H1 (cell line): ENCODE results near the gene RASEF. TPM values are rescaled to one million over a fixed set of nuclear protein-coding genes. Genes with fewer than 3 reads are reported as not detected.

Source experiments
- CTCF ChIA-PET: fragments of 300-600 bp; sonication (Branson Sonifier 250); formaldehyde crosslinking; loops from one replicate; lab custom pipeline; 2021; ENCODE audit not compliant: partially characterized antibody; lab: Charles Lee
- POLR2A ChIA-PET: fragments of 300-600 bp; sonication (Branson Sonifier 250); formaldehyde crosslinking; loops from one replicate; lab custom pipeline; 2021; ENCODE audit warnings: inconsistent platforms; ENCODE audit not compliant: partially characterized antibody; lab: Charles Lee
- DNase-seq, 2 experiments: peaks; one replicate each; pipeline versions ENCODE4 v3.0.0 to v3.0.0-alpha.2; 2010 to 2022; ENCODE audit warnings: low spot score in 2 of 2, low read depth in 1 of 2, mixed read lengths in 1 of 2
- FAIRE-seq: peaks from 2 replicates; lab custom pipeline; 2011; peaks lifted over from hg19 to GRCh38; lab: Jason Lieb, UNC
- H2AFZ ChIP-seq: 2 replicates; pipeline ENCODE4 v1.8.1; 2012; ENCODE audit warnings: low read length, inconsistent platforms
- H2AK5ac ChIP-seq: 2 replicates; pipeline ENCODE4 v1.6.1; 2013; ENCODE audit warnings: low read depth, low read length
- H2BK120ac ChIP-seq: replicated peaks from 2 replicates; pipeline ENCODE3; 2013; ENCODE audit warnings: low read depth, low read length, inconsistent platforms
- H2BK12ac ChIP-seq: 2 replicates; pipeline ENCODE4 v1.6.1; 2013; ENCODE audit warnings: low read depth, low read length
- H2BK15ac ChIP-seq: 2 replicates; pipeline ENCODE4 v1.6.1; 2013; ENCODE audit warnings: low read length
- H2BK20ac ChIP-seq: 2 replicates; pipeline ENCODE4 v1.6.1; 2013; ENCODE audit warnings: low read length
- H2BK5ac ChIP-seq: 2 replicates; pipeline ENCODE4 v1.6.1; 2013; ENCODE audit warnings: low read depth, low read length
- H3K14ac ChIP-seq: 2 replicates; pipeline ENCODE4 v1.6.1; 2013; ENCODE audit warnings: inconsistent platforms; ENCODE audit not compliant: insufficient read length
- H3K18ac ChIP-seq: 2 replicates; pipeline ENCODE4 v1.6.1; 2013; ENCODE audit warnings: low read length; ENCODE audit errors: extremely low read depth
- H3K23ac ChIP-seq: 2 replicates; pipeline ENCODE4 v1.6.1; 2013; ENCODE audit warnings: inconsistent platforms; ENCODE audit not compliant: insufficient read length
- H3K23me2 ChIP-seq: 2 replicates; pipeline ENCODE4 v1.6.1; 2013; ENCODE audit warnings: low read depth, low read length
- H3K27ac ChIP-seq: 2 replicates; pipeline ENCODE4 v1.6.1; 2011; ENCODE audit warnings: low read depth, low read length, inconsistent platforms
- H3K27me3 ChIP-seq, 4 experiments: replicated peaks in 1 of 4; 1 replicate in 1 of 4; 2 replicates in 3 of 4; pipeline versions ENCODE4 v1.6.1 to v1.8.1; 2011 to 2013; ENCODE audit warnings: low read length in 3 of 4, mild to moderate bottlenecking in 3 of 4, inconsistent platforms in 2 of 4, mixed read lengths in 2 of 4, moderate library complexity in 1 of 4; ENCODE audit not compliant: control insufficient read depth in 3 of 4, insufficient read depth in 3 of 4; ENCODE audit errors: extremely low read depth in 1 of 4
- H3K36me3 ChIP-seq, 4 experiments: 2 replicates each; pipeline versions ENCODE4 v1.6.1 to v1.8.1; 2011 to 2013; ENCODE audit warnings: mild to moderate bottlenecking in 4 of 4, low read length in 3 of 4, moderate library complexity in 2 of 4, control low read depth in 1 of 4, inconsistent platforms in 1 of 4; ENCODE audit not compliant: insufficient read depth in 4 of 4, control insufficient read depth in 2 of 4
- H3K4ac ChIP-seq: replicated peaks from 2 replicates; pipeline ENCODE3; 2013; ENCODE audit warnings: low read length, low read depth, mixed read lengths, inconsistent platforms; ENCODE audit not compliant: insufficient read length
- H3K4me1 ChIP-seq, 4 experiments: replicated peaks in 1 of 4; 1 replicate in 1 of 4; 2 replicates in 3 of 4; pipeline versions ENCODE4 v1.6.1 to v1.8.1; 2011 to 2013; ENCODE audit warnings: low read length in 3 of 4, inconsistent platforms in 2 of 4, mixed read lengths in 1 of 4; ENCODE audit not compliant: insufficient read depth in 4 of 4, control insufficient read depth in 3 of 4
- H3K4me2 ChIP-seq, 2 experiments: 2 replicates each; pipeline versions ENCODE4 v1.6.1 to v1.8.1; 2011 to 2013; ENCODE audit warnings: low read depth in 2 of 2, low read length in 2 of 2, control low read depth in 1 of 2, inconsistent platforms in 1 of 2, mild to moderate bottlenecking in 1 of 2; ENCODE audit not compliant: insufficient read depth in 1 of 2
- H3K4me3 ChIP-seq, 4 experiments: fragments of 200-600, 300-600 bp in 1 of 4; sonication (generic), shearing (Covaris generic), sonication (Bioruptor Twin) in 1 of 4; 2 replicates each; pipeline versions ENCODE4 v1.5.1 to v1.8.1; 2011 to 2016; ENCODE audit warnings: low read length in 4 of 4, low read depth in 3 of 4, control low read depth in 2 of 4, inconsistent platforms in 2 of 4, mild to moderate bottlenecking in 2 of 4, mixed read lengths in 1 of 4, moderate library complexity in 1 of 4; ENCODE audit not compliant: insufficient read depth in 2 of 4; ENCODE audit errors: extremely low read depth in 1 of 4
- H3K56ac ChIP-seq: replicated peaks from 2 replicates; pipeline ENCODE3; 2013; ENCODE audit warnings: low read depth, mild to moderate bottlenecking, mixed read lengths, low read length, inconsistent platforms; ENCODE audit not compliant: insufficient read length
- H3K79me1 ChIP-seq: 2 replicates; pipeline ENCODE4 v1.6.1; 2013; ENCODE audit warnings: low read depth, low read length, control low read depth
- H3K79me2 ChIP-seq, 2 experiments: 2 replicates each; pipeline versions ENCODE4 v1.6.1 to v1.8.1; 2012 to 2013; ENCODE audit warnings: low read length in 2 of 2, mild to moderate bottlenecking in 2 of 2, inconsistent platforms in 1 of 2; ENCODE audit not compliant: insufficient read depth in 2 of 2, control insufficient read depth in 1 of 2
- H3K9ac ChIP-seq, 4 experiments: replicated peaks in 1 of 4; 1 replicate in 1 of 4; 2 replicates in 3 of 4; pipeline versions ENCODE4 v1.6.1 to v1.8.1; 2011 to 2013; ENCODE audit warnings: low read depth in 3 of 4, low read length in 3 of 4, control low read depth in 2 of 4, mild to moderate bottlenecking in 2 of 4, moderate library complexity in 2 of 4, inconsistent platforms in 1 of 4; ENCODE audit errors: extremely low read depth in 1 of 4
- H3K9me3 ChIP-seq, 2 experiments: 2 replicates each; pipeline versions ENCODE4 v1.6.1 to v1.8.1; 2012 to 2013; ENCODE audit warnings: mild to moderate bottlenecking in 2 of 2, moderate library complexity in 2 of 2, control low read depth in 1 of 2, inconsistent platforms in 1 of 2, low read depth in 1 of 2, low read length in 1 of 2, mixed read lengths in 1 of 2; ENCODE audit not compliant: insufficient read depth in 2 of 2
- H4K20me1 ChIP-seq, 2 experiments: replicated peaks in 1 of 2; 2 replicates each; pipeline versions ENCODE3 to v1.8.1; 2011 to 2013; ENCODE audit warnings: inconsistent platforms in 2 of 2, low read length in 2 of 2, mild to moderate bottlenecking in 1 of 2; ENCODE audit not compliant: insufficient read depth in 2 of 2, control insufficient read depth in 1 of 2
- H4K5ac ChIP-seq: 2 replicates; pipeline ENCODE4 v1.6.1; 2013; ENCODE audit warnings: low read length, low read depth, mixed read lengths, inconsistent platforms; ENCODE audit not compliant: insufficient read length
- H4K8ac ChIP-seq: 2 replicates; pipeline ENCODE4 v1.8.0; 2013; ENCODE audit warnings: mild to moderate bottlenecking, moderate library complexity, low read length, inconsistent platforms; ENCODE audit not compliant: insufficient read depth; ENCODE audit errors: extremely low read depth
- H4K91ac ChIP-seq: replicated peaks from 2 replicates; pipeline ENCODE3; 2013; ENCODE audit warnings: low read length, mixed read lengths, inconsistent platforms; ENCODE audit not compliant: insufficient read length
- ATF3 ChIP-seq: IDR thresholded peaks from 2 replicates; pipeline ENCODE4 v1.6.1; 2011; ENCODE audit warnings: low read depth, mild to moderate bottlenecking, low read length; ENCODE audit not compliant: insufficient read depth
- CBX5 ChIP-seq: fragments of 300-800, 300-1000 bp; sonication (generic); IDR thresholded peaks from 2 replicates; pipeline ENCODE4 v1.7.1; 2016; ENCODE audit warnings: antibody characterized with exemption, low read length, low read depth
- CEBPB ChIP-seq: IDR thresholded peaks from 2 replicates; pipeline ENCODE4 v1.6.1; 2012; ENCODE audit warnings: low read depth, low read length
- CHD1 ChIP-seq: IDR thresholded peaks from 2 replicates; pipeline ENCODE4 v1.6.1; 2012; ENCODE audit warnings: low read depth, low read length, improper control_type of control experiment
- CHD2 ChIP-seq: IDR thresholded peaks from 2 replicates; pipeline ENCODE4 v1.6.1; 2012; ENCODE audit warnings: low read length, improper control_type of control experiment
- EZH2 ChIP-seq: fragments of 200-600 bp; sonication (generic); IDR thresholded peaks from 2 replicates; pipeline ENCODE4 v1.7.1; 2012; ENCODE audit warnings: low read depth, mild to moderate bottlenecking, moderate library complexity, low read length, inconsistent platforms; ENCODE audit not compliant: severe bottlenecking
- KDM4A ChIP-seq: IDR thresholded peaks from one replicate; pipeline ENCODE4 v1.7.1; 2012; ENCODE audit warnings: low read depth, mild to moderate bottlenecking, moderate library complexity, low read length, inconsistent platforms; ENCODE audit not compliant: severe bottlenecking
- MAFK ChIP-seq: IDR thresholded peaks from 2 replicates; pipeline ENCODE4 v1.6.1; 2012; ENCODE audit warnings: low read depth, mild to moderate bottlenecking, improper control_type of control experiment, low read length
- NRF1 ChIP-seq: IDR thresholded peaks from 2 replicates; pipeline ENCODE4 v1.6.1; 2011; ENCODE audit warnings: mild to moderate bottlenecking, low read depth, low read length, improper control_type of control experiment
- PHF8 ChIP-seq: fragments of 200-600 bp; sonication (generic); conservative IDR thresholded peaks from 2 replicates; pipeline ENCODE4 v1.7.1; 2012; ENCODE audit warnings: low read depth, mild to moderate bottlenecking, inconsistent platforms, low read length, moderate library complexity
- POLR2A ChIP-seq, 2 experiments: IDR thresholded peaks; 1 replicate in 1 of 2; 2 replicates in 1 of 2; pipeline ENCODE4 v1.6.1; 2011; ENCODE audit warnings: low read depth in 2 of 2, low read length in 2 of 2, mild to moderate bottlenecking in 2 of 2; ENCODE audit errors: control extremely low read depth in 1 of 2
- RNF2 ChIP-seq: fragments of 200-900, 300-1000 bp; sonication (generic); IDR thresholded peaks from 2 replicates; pipeline ENCODE4 v1.7.1; 2016; ENCODE audit warnings: borderline replicate concordance, low read depth, mild to moderate bottlenecking, antibody characterized with exemption, low read length; ENCODE audit not compliant: poor library complexity, severe bottlenecking; ENCODE audit errors: missing control alignments
- USF2 ChIP-seq: IDR thresholded peaks from 2 replicates; pipeline ENCODE4 v1.6.1; 2011; ENCODE audit warnings: low read length, improper control_type of control experiment
- WGBS, 2 experiments: shearing (Covaris generic) in 1 of 2; methylation state at CpG; one replicate each; pipeline versions ENCODE4 v1.1.6 to v1.1.7; 2013 to 2015; ENCODE audit warnings: low lambda C conversion rate in 2 of 2, mixed read lengths in 2 of 2, inconsistent platforms in 1 of 2, low coverage in 1 of 2, missing lambda C conversion rate in 1 of 2; ENCODE audit not compliant: insufficient replicate concordance in 2 of 2, insufficient coverage in 1 of 2, insufficient read length in 1 of 2; ENCODE audit errors: extremely low coverage in 1 of 2, missing lambda C conversion rate in 1 of 2; 5-methylcytosine and 5-hydroxymethylcytosine counted together
- polyA plus RNA-seq, 7 experiments: library from polyadenylated mRNA; depleted of rRNA in 3 of 7; stranded (reverse) in 5 of 7; unstranded in 2 of 7; fragments of >200 nt in 5 of 7; fragments of 200-250 nt in 2 of 7; gene quantifications; 1 replicate in 5 of 7; 2 replicates in 1 of 7; 4 replicates in 1 of 7; pipeline versions ENCODE4 v1.2.1 to v1.2.3, GENCODE V29; 2011 to 2013; ENCODE audit warnings: missing spikeins in 2 of 7, mixed read lengths in 2 of 7
- total RNA-seq: library from RNA; stranded (reverse); fragmentation: NEBNext Ultra II Directional; extraction: Animal tissue kit (Norgen Biotek cat#: 25700); gene quantifications from 2 replicates; pipeline ENCODE4 v1.2.1, GENCODE V29; 2021

RASEF gene
- total and polyA plus RNA-seq, 2 of the 8 experiments (the other 6 are each of a cell fraction or from before 2014, with no cell fraction given): 1.1 to 4.6 TPM

GRCh38 chr9:82968816-82969215 is 94.1 kb downstream of the RASEF start:
- Histone ChIP-seq H3K79me2 (no peaks in the 10 kb centered on the region), H3K23me2 (no peaks in the 10 kb centered on the region; the same call in 1 of the 2 replicates), H3K9me3 (peaks cover 0 to 2% of the 10 kb centered on the region in 2 experiments; a peak in 1 of 4 replicates), H3K4ac (no peak overlapping the region), H3K14ac (no peak overlapping the region), H3K56ac (no peak overlapping the region), H3K9ac (no peak overlapping the region), H3K36me3 (no peaks in the 10 kb centered on the region; a peak in 1 of 8 replicates), H2AK5ac (no peak overlapping the region), H4K8ac (no peak overlapping the region), H2AFZ (no peak overlapping the region), H2BK20ac (no peak overlapping the region), H3K4me1 (no peaks in the 10 kb centered on the region), H2BK15ac (no peak overlapping the region), H3K27ac (no peak overlapping the region), H4K91ac (no peak overlapping the region), H3K23ac (no peak overlapping the region), H3K79me1 (no peaks in the 10 kb centered on the region), H3K4me2 (no peak overlapping the region), H2BK120ac (no peak overlapping the region), H3K27me3 (no peaks in the 10 kb centered on the region), H3K4me3 (no peak overlapping the region), H4K20me1 (no peaks in the 10 kb centered on the region), H4K5ac (no peak overlapping the region), H2BK12ac (no peak overlapping the region), H2BK5ac (no peak overlapping the region), H3K18ac (no peak overlapping the region)
- POLR2A ChIA-PET: no interaction called here
- DNase-seq: no peak
- CTCF ChIA-PET: no interaction called here
- WGBS, 2 experiments: 95% methylated on average over 1 of the region's 1 CpG; no CpG with 5 or more reads in 1 of the 2 experiments
- no peak for FAIRE-seq
- TF ChIP-seq CEBPB (no peak), KDM4A (no peak), NRF1 (no peak), ATF3 (no peak), MAFK (no peak), RNF2 (no peak), POLR2A (IDR thresholded peaks at IDR 0.05; ENCODE audit: control extremely low read depth in 1 of 2, low read depth in 2 of 2, low read length in 2 of 2) (no peak), CBX5 (no peak), CHD2 (no peak), CHD1 (no peak), EZH2 (no peak), USF2 (no peak), PHF8 (no peak)
